NCI-H187 treated with DMSO at 0.1 percent for 48 hours (cell line): Measurements from ENCODE around the gene TACR3.
"Not testable (repeated sequence)": the region's sequence is repeated elsewhere in the genome, so short reads cannot be mapped to it uniquely, and the experiment has no call there.

Experiments used
- DNase-seq: peaks from one replicate; lab custom pipeline; 2025; lab: John Stamatoyannopoulos, UW

TACR3 gene, protein sequence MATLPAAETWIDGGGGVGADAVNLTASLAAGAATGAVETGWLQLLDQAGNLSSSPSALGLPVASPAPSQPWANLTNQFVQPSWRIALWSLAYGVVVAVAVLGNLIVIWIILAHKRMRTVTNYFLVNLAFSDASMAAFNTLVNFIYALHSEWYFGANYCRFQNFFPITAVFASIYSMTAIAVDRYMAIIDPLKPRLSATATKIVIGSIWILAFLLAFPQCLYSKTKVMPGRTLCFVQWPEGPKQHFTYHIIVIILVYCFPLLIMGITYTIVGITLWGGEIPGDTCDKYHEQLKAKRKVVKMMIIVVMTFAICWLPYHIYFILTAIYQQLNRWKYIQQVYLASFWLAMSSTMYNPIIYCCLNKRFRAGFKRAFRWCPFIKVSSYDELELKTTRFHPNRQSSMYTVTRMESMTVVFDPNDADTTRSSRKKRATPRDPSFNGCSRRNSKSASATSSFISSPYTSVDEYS

DNA sequence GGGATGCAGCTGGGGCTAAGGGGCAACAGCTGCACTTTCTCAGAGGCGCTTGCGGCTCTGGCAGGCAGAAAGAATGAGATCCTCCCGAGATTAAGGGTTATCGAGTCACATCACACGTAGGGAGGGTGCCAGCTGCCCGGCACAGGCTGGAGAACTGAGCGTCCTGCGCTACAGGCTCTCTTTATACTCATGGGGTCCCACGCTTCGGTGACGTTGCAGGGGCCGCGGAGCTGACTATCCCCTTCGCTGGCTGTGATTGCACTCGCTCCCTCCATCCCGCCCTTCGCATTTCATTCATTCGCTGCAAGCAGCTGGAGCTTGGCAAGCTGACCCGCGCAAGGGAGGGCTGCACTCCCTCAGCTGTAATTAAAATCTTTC, at the start of gene TACR3:
Gene TACR3 (minus strand): TSS at position 156 of the 378 bp plus-strand sequence. CDS start 310 bp downstream, outside the sequence.
- DNase-seq = no peak

DNA sequence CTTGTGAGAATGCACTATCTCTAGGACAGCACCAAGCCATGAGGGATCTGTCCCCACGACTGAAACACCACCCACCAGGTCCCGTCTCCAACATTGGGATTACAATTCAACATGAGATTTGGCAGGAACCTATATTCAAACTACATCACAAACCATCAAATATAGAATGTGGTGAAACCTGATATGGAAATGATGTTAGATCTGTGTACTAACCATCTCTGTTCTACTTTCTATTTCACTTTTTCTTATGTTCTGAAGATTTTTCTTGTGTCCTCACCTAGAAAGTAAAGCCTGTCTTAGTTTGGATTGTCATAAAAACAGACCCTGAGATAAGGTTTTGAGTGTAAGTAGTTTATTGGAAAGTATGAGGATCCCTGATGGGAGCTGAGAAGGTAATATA, 37.8 kb upstream of the TACR3 start:
- DNase-seq = no peak

DNA sequence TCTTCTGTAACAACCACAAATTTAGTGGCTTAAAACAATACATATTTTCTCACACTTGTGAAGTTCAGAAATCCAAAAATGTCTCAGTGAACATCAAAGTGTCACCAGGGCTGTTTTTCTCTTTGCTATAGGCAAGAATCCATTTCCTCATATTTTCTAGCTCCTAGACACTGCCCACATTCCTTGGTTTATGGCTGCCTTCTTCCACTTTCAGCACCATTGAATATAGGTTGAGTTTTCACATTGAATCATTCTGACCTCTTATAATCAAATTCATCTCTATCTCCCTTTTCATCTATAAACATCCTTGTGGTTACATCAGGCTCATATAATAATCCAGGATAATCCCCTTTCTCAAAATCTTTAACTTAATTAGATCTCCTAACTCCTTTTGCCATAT, 37.0 kb upstream of the TACR3 start:
- DNase-seq = no peak

DNA sequence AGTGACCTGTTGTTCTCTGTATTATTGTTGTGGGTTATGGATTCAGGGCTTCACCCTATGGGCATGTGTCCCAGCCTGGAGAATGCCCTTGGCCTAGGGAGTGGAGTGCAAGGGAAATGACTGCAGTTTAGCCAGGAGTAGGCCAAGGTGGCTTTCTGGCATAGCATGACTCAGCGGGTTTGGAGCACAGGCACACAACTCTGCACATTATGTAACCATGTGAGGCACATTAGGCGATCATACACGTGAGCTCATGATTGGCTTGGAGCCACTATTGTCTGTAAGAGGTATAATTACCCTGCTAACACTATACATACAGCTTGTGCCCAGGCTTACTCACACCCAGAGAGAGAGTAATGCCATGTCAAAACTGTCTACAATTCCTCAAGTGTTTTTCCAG, 35.1 kb upstream of the TACR3 start:
- no peak for DNase-seq

DNA sequence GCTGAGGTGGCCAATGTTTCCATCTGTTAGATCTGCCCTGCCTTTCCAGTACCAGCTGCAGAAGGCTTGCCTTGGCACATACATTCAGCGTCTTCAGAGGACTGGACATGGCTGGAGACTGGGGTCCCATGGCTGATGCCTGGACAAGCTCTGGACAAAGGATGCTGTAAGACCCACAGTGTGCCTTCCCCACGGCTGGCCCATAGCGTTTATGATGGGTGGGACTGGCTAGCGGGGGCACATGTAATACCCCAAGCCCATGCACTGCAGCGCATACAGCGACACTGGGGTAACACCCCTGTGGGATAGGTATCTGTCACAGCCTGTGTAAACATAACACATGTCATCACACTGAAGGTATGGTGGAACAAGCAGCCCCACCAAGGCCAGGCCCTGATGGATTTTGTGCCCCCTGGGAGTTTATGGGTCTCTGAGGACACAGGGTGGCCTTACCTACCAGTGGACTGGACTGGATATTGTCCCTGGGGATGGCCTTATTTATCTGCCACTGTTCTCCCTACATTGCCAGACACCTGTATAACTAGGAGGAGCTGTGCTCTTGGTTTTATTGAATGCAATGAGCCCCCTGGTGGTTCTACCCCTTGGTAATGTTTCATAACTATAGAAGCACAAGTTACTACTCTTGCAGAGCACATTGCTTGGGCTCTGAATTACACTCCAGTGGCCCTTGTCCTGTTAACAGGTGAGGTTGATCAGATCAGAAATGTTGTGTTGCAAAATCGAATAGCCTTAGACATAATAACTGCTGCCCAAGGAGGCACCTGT, 34.3 kb upstream of the TACR3 start:
- DNase-seq = no peak

DNA sequence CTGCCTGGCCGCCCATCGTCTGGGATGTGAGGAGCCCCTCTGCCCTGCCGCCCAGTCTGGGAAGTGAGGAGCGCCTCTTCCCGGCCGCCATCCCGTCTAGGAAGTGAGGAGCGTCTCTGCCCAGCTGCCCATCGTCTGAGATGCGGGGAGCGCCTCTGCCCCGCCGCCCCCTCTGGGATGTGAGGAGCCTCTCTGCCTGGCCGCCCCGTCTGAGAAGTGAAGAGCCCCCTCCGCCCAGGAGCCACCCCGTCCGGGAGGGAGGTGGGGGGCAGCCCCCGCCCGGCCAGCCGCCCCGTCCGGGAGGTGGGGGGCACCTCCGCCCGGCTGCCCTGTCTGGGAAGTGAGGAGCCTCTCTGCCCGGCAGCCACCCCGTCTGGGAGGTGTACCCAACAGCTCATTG, 3.4 kb upstream of the TACR3 start:
- DNase-seq = not testable (repeated sequence)

DNA sequence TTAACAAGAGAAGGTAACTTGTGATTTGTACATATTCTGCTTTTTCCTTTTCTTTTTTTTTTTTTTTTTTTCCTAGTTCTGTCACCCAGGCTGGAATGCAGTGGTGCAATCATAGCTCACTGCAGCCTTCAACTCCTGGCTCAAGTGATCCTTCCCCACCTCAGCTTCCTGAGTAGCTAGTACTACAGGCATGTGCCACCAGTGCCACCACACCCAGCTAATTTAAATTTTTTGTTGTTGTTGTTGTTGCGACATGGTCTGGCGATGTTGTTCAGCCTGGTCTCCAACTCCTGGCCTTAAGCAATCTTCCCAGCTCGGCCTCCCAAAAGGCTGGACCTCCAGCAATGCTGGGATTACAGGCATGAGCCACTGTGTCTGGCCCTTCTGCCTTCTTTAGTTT, 1.5 kb upstream of the TACR3 start:
- no peak for DNase-seq

DNA sequence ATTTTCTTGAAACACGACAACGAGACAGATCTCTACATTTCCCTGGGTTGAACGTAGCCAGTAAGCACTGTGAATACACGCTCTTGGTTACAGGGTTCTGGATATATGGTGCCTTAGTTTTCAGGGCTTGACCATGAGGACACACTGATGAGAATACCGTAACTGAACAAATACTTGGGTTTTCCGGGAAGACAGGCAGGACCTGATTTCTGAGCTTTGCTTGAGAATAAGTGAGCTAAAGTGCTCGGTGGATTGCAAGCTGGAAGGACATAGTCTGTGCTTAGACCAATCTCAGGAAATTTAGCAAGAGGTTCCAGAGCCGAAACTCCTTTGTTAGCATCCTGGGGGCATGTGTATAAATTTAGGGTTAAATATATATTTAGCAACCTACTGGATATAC, 876 bp upstream of the TACR3 start:
- no peak for DNase-seq

DNA sequence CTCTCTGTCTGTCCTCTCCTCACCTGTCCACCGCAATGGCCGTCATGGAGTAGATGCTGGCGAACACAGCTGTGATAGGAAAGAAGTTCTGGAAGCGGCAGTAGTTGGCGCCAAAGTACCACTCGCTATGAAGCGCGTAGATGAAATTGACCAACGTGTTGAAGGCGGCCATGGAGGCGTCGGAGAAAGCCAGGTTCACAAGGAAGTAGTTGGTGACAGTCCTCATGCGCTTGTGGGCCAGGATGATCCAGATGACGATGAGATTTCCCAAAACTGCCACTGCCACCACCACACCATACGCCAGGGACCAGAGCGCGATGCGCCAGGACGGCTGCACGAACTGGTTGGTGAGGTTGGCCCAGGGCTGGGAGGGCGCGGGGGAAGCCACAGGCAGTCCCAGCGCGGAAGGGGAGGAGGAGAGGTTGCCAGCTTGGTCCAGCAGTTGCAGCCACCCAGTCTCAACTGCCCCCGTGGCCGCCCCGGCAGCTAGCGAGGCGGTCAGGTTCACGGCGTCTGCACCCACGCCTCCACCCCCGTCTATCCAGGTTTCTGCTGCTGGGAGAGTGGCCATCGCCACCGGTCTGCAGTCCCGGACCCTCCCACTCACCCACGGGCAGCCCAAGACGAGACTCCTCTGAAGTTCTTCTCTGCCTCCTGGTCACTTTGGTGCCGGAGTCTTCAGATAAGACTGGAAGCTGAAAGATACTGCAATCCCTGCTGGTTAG, 518 bp downstream of the TACR3 start:
- no peak for DNase-seq

DNA sequence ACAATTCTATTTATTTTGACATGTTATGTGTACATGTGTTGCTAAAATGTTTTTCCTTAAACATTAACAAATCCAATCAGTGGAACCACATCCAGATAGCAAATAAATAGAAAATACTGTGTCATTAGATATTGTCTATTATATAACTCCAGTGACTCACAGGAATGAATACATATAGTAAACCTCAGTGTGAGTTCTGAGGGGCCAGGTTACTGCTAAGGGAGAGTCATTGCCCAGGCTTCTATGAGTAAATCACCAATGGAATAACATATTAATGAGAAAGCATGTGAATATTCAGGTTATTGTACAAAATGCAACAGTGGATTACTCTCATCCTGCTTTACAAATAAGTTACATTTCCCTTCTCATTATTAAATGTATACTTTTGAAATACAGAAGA, 27.2 kb downstream of the TACR3 start:
- DNase-seq = no peak

DNA sequence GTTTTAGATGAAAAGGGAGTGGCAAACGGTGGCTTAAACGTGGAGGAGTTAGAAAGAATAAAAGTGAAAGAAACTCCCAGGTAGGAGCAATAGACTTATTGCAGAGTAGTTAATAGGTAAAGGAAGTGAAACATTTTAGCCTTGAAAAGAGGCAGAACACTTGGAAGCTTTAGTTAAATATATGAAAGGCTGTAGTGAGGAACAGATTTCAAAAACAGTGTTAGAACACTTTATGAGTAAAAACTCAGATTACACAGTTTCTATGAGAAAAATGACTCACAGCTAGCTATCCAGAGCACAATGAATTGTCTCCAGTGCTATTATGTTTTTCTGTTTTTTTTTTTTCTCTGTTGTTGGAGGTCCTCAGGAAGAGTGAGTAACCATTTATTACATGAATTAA, 45.8 kb downstream of the TACR3 start:
- no peak for DNase-seq

DNA sequence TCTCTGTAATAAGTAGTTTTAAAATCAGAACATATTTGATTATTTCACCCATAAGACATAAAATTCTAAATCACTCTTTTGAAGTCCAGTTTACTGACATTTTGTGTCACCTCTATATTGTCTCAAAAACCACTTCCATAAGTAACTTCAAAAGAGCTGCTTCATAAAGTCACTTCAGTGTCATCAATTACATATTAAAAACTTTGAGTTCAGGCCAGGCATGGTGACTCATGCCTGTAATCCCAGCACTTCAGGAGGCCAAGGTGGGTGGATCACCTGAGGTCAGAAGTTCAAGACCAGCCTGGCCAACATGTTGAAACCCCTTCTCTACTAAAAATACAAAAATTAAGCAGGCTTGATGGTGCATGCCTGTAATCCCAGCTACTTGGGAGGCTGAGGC, 53.0 kb downstream of the TACR3 start:
- not testable (repeated sequence) for DNase-seq

DNA sequence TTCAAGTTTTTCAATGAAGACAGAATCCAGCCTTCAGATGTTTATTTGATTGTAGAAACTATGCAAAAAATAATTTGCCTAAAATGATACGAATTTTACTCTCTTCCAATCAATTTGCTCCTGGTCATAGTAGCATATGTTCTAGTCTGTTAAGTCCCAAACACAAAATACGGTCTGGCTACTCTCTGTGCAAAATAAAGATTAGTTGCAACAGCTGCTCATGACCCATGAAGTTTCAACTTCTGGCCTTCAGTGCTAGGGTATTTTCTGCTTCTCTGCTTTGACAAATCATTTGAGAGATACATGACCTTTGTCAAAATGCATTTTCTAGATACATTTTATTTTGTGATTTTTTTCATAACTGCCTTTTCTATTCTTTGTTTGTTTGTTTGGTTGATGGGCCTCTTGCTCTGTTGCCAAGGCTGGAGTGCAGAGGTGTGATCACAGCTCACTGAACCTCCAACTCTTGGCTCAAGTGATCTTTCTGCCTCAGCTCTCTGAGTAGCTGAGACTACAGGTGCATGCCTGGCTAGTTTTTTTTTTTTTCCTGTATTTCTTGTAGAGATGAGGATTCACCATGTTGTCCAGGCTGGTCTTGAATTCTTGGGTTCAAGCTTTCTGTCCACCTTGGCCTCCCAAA, 55.2 kb downstream of the TACR3 start:
- DNase-seq = no peak

DNA sequence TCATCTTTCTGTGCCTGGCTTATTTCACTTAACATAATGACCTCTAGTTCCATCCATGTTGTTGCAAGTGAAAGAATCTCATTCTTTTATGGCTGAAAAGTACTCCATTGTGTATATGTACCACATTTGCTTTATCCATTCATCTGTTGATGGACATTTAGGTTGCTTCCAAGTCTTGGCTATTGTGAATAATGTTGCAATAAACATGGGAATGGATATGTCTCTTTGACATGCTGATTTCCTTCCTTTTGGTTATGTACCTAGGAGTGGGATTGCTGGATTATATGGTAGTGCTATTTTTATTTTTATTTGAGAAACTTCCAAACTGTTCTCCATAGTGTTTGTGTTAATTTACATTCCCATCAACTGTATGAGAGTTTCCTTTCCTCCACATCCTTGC, 71.2 kb downstream of the TACR3 start:
- no peak for DNase-seq

DNA sequence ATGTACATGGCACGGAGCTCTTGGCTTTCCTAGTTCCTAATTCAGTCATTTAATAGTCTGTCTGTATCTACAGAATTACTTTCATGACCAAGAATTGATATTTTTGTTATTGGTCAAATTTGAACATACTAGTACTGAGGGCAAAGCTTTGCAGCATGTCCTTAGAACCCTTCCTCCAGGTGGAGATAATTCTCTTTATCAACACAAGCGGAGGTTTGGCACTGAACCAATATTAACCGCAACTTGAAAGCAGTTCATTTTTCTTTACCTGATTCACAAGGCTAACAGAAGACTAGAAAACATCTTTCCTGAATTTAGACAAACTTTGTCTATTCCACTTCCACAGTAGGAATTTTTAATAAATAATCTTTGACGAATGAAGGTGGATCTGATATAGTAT, 73.8 kb downstream of the TACR3 start:
- no peak for DNase-seq

DNA sequence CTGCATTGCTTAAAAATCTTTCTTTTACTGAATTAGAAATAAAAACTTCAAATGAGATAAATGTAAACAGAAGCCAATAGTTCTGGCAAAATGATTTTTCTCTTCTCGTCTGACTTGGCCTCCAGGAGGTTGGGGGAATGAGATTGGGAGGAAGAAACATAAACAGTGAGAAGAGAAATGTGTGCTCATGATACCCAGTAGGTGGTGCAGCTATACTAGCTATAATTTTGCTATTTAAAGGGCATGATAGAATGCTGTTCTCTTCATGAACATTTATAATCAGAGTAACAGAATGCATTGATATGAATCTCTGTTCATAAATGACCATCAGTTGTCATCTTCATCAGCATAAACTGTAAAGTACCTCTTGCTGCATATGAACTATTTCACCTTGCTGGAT, 85.5 kb downstream of the TACR3 start:
- no peak for DNase-seq

DNA sequence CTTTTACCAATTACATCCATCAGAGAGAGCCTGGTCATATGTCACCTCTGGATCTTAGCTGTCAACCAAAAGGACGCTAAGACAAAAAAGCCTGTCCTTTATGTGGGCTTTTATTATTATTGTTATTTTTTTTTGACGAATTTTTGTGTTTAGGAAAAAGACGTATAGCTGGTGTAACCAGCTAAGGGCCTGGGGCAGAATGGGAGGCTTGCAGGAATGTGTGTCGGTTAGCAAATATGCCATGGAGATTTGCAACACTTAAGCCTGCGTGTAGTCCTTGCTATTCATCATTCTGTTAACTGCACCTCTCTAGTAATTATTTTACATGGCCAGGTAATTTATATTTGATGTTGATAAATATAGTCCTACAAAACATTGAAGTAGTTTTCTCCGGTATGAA, 93.5 kb downstream of the TACR3 start:
- DNase-seq = no peak

DNA sequence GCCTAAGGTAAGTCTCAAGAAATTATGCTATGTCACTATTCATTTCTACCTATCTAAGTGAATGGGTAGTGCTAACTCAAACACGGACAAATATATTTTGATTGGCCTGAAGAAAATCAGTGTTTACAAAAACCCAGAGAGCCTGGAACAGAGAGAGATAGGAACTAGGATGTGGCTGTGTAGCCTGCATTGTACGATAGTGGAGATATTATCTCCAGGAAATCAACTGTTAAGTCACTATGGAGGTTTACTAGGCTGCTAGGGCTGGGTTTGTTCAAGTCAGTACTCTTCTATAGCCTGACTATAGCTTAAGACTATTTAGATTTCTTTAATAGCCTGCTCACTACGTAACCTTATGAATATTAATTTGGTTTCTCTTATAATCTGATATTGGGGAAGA, 127.9 kb downstream of the TACR3 start:
- no peak for DNase-seq

DNA sequence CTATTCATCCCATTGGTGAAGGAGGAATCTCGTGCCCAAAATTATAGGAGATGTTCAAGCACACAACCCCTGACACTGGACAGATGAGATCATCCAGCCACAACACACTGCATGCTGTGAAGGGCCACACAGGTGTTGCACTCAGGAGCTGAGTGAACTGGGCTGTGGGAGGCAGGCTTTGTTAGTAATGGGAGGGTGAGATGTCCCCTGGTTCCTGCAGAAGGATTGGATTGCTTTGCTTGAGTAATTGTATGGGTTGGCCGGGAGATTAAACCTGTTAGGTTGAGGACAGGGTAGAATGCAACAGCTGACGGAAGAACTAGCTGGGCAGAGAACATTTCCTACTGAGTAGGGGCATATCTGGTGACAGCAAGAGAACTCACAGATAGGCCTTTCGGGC, 152.2 kb downstream of the TACR3 start:
- DNase-seq = no peak

DNA sequence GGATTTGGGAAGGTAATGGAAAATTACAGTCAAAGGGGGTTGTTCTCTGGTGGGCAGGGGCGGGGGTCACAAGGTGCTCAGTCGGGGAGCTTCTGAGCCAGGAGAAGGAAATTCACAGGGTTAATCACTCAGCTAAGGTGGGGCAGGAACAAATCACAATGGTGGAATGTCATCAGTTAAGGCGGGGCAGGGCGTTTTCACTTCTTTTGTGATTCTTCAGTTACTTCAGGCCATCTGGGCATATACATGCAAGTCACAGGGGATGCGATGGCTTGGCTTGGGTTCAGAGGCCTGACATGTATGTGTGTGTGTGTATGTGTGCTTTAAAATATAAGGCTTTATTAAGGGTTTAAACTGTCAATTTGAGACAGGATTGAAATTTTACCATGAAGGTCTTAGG, 160.6 kb downstream of the TACR3 start:
- DNase-seq = not testable (repeated sequence)
